ENCODE measurements around the gene CLCA1. TPM values are rescaled to one million over a fixed set of nuclear protein-coding genes. Genes with fewer than 3 reads are reported as not detected.

The CLCA1 gene
- total RNA-seq, 1 donor from 2014 or later: not detected

DNA sequence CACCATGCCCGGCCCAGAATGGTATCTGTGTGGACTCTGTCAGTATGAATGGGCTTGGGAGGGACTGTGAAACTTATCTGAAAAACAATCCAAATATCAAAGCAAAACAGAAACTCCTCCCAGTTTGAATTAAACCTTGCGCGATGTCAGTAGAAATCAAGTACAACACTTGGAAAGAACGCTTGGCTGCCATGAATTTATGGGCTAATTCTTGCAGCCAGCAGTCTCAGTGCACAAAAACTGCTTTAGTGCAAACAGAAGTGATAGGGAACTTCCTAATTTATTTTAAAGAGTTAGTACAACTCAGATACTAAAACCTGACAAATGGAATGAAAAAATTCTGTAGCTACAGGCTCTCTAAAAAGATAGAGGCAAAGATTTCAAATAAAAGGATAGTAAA is 8.5 kb downstream of the CLCA1 start:
- no peak overlapping the region for H3K9ac ChIP-seq (ENCODE audit: low read depth in 1 of 3, low read length in 3 of 3)
- H3K36me3 ChIP-seq (ENCODE audit: control insufficient read depth in 3 of 3, insufficient read depth in 3 of 3, low read length in 3 of 3): no peaks in the 10 kb centered on the region
- H3K27me3 ChIP-seq (ENCODE audit: control insufficient read depth in 3 of 3, insufficient read depth in 3 of 3, low read length in 3 of 3): no peaks in the 10 kb centered on the region
- no peaks in the 10 kb centered on the region for H3K9me3 ChIP-seq (ENCODE audit: control insufficient read depth in 3 of 3, low read length in 3 of 3)
- no peak overlapping the region for H3K27ac ChIP-seq (ENCODE audit: low read depth, low read length)
- no peaks in the 10 kb centered on the region for H3K4me1 ChIP-seq (ENCODE audit: control insufficient read depth in 3 of 3, insufficient read depth in 3 of 3, low read length in 3 of 3)
- H3K4me3 ChIP-seq (ENCODE audit: low read length in 3 of 3): no peak overlapping the region

- Histone ChIP-seq H3K4me3 (ENCODE audit: low read length in 3 of 3) (no peak overlapping the region), H3K4me1 (ENCODE audit: control insufficient read depth in 3 of 3, insufficient read depth in 3 of 3, low read length in 3 of 3) (no peaks in the 10 kb centered on the region), H3K36me3 (ENCODE audit: control insufficient read depth in 3 of 3, insufficient read depth in 3 of 3, low read length in 3 of 3) (no peaks in the 10 kb centered on the region), H3K9me3 (ENCODE audit: control insufficient read depth in 3 of 3, low read length in 3 of 3) (no peaks in the 10 kb centered on the region), H3K27ac (ENCODE audit: low read depth, low read length) (no peak overlapping the region), H3K9ac (ENCODE audit: low read depth in 1 of 3, low read length in 3 of 3) (no peak overlapping the region), H3K27me3 (ENCODE audit: control insufficient read depth in 3 of 3, insufficient read depth in 3 of 3, low read length in 3 of 3) (no peaks in the 10 kb centered on the region)
These were observed 9.0 kb downstream of the CLCA1 start for GRCh38 chr1:86477682-86478081.

GRCh38 chr1:86478416-86479156 is 9.9 kb downstream of the CLCA1 start:
- H3K4me3 ChIP-seq (ENCODE audit: low read length in 3 of 3): no peak overlapping the region
- H3K27me3 ChIP-seq (ENCODE audit: control insufficient read depth in 3 of 3, insufficient read depth in 3 of 3, low read length in 3 of 3): no peaks in the 10 kb centered on the region
- no peaks in the 10 kb centered on the region for H3K36me3 ChIP-seq (ENCODE audit: control insufficient read depth in 3 of 3, insufficient read depth in 3 of 3, low read length in 3 of 3)
- H3K27ac ChIP-seq (ENCODE audit: low read depth, low read length): no peak overlapping the region
- no peaks in the 10 kb centered on the region for H3K4me1 ChIP-seq (ENCODE audit: control insufficient read depth in 3 of 3, insufficient read depth in 3 of 3, low read length in 3 of 3)
- H3K9ac ChIP-seq (ENCODE audit: low read depth in 1 of 3, low read length in 3 of 3): no peak overlapping the region
- no peaks in the 10 kb centered on the region for H3K9me3 ChIP-seq (ENCODE audit: control insufficient read depth in 3 of 3, low read length in 3 of 3)

GRCh38 chr1:86481966-86482365 is 13.2 kb downstream of the CLCA1 start:
- Histone ChIP-seq H3K4me1 (ENCODE audit: control insufficient read depth in 3 of 3, insufficient read depth in 3 of 3, low read length in 3 of 3) (no peaks in the 10 kb centered on the region), H3K4me3 (ENCODE audit: low read length in 3 of 3) (no peak overlapping the region), H3K36me3 (ENCODE audit: control insufficient read depth in 3 of 3, insufficient read depth in 3 of 3, low read length in 3 of 3) (no peaks in the 10 kb centered on the region), H3K9me3 (ENCODE audit: control insufficient read depth in 3 of 3, low read length in 3 of 3) (no peaks in the 10 kb centered on the region), H3K27ac (ENCODE audit: low read depth, low read length) (no peak overlapping the region), H3K27me3 (ENCODE audit: control insufficient read depth in 3 of 3, insufficient read depth in 3 of 3, low read length in 3 of 3) (no peaks in the 10 kb centered on the region), H3K9ac (ENCODE audit: low read depth in 1 of 3, low read length in 3 of 3) (no peak overlapping the region)

DNA sequence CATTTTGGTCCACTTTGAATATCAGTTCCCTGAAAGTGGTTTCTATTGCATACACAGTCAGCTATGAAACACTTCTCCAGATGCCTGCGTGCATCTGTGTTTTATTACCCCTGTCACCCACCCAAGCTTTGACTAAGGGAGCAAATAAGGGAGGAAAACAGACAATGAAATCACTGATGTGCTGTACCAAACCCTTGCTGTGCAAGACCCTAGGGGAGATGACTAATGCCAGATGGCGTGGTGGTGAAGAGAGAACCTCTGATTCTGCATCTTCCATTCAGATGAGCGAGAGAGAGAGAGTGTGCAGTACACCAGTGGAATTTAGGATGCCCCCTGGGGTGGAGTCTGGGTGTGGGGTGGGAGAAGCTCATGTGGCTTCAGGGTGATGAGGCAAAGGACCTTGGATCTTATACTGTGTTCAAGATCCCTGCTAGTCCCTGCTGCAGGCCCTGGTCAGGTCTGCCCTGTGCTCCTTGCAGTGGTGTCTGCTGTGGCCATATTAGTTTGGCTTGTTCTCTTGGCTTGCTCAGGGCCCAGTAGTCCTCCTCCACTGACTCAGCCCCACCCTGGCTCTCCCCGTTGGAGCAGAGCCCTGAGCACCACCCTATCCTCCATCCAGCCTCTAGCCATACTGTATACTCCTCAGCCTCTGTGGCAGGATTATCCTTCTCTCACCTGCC is 18.5 kb downstream of the CLCA1 start:
- Histone ChIP-seq H3K27me3 (ENCODE audit: control insufficient read depth in 3 of 3, insufficient read depth in 3 of 3, low read length in 3 of 3) (no peaks in the 10 kb centered on the region), H3K9ac (ENCODE audit: low read depth in 1 of 3, low read length in 3 of 3) (no peak overlapping the region), H3K27ac (ENCODE audit: low read depth, low read length) (peak overlapping the region; percentile 36), H3K4me3 (ENCODE audit: low read length in 3 of 3) (no peak overlapping the region), H3K9me3 (ENCODE audit: control insufficient read depth in 3 of 3, low read length in 3 of 3) (no peaks in the 10 kb centered on the region), H3K4me1 (ENCODE audit: control insufficient read depth in 3 of 3, insufficient read depth in 3 of 3, low read length in 3 of 3) (peaks cover 0 to 4% (median 0%) of the 10 kb centered on the region in 3 donors), H3K36me3 (ENCODE audit: control insufficient read depth in 3 of 3, insufficient read depth in 3 of 3, low read length in 3 of 3) (no peaks in the 10 kb centered on the region)

- no peak overlapping the region for H3K9ac ChIP-seq (ENCODE audit: low read depth in 1 of 3, low read length in 3 of 3)
- H3K27me3 ChIP-seq (ENCODE audit: control insufficient read depth in 3 of 3, insufficient read depth in 3 of 3, low read length in 3 of 3): no peaks in the 10 kb centered on the region
- no peaks in the 10 kb centered on the region for H3K9me3 ChIP-seq (ENCODE audit: control insufficient read depth in 3 of 3, low read length in 3 of 3)
- peaks cover 0 to 4% (median 0%) of the 10 kb centered on the region in 3 donors for H3K4me1 ChIP-seq (ENCODE audit: control insufficient read depth in 3 of 3, insufficient read depth in 3 of 3, low read length in 3 of 3)
- H3K36me3 ChIP-seq (ENCODE audit: control insufficient read depth in 3 of 3, insufficient read depth in 3 of 3, low read length in 3 of 3): no peaks in the 10 kb centered on the region
- H3K27ac ChIP-seq (ENCODE audit: low read depth, low read length): peak overlapping the region; percentile 36
- no peak overlapping the region for H3K4me3 ChIP-seq (ENCODE audit: low read length in 3 of 3)
These were observed 19.0 kb downstream of the CLCA1 start for GRCh38 chr1:86487811-86488141.

GRCh38 chr1:86489242-86489878 is 20.6 kb downstream of the CLCA1 start:
- Histone ChIP-seq H3K27me3 (ENCODE audit: control insufficient read depth in 3 of 3, insufficient read depth in 3 of 3, low read length in 3 of 3) (no peaks in the 10 kb centered on the region), H3K9me3 (ENCODE audit: control insufficient read depth in 3 of 3, low read length in 3 of 3) (no peaks in the 10 kb centered on the region), H3K4me1 (ENCODE audit: control insufficient read depth in 3 of 3, insufficient read depth in 3 of 3, low read length in 3 of 3) (peaks cover 0 to 4% (median 0%) of the 10 kb centered on the region in 3 donors), H3K4me3 (ENCODE audit: low read length in 3 of 3) (no peak overlapping the region), H3K36me3 (ENCODE audit: control insufficient read depth in 3 of 3, insufficient read depth in 3 of 3, low read length in 3 of 3) (no peaks in the 10 kb centered on the region), H3K27ac (ENCODE audit: low read depth, low read length) (no peak overlapping the region), H3K9ac (ENCODE audit: low read depth in 1 of 3, low read length in 3 of 3) (no peak overlapping the region)

DNA sequence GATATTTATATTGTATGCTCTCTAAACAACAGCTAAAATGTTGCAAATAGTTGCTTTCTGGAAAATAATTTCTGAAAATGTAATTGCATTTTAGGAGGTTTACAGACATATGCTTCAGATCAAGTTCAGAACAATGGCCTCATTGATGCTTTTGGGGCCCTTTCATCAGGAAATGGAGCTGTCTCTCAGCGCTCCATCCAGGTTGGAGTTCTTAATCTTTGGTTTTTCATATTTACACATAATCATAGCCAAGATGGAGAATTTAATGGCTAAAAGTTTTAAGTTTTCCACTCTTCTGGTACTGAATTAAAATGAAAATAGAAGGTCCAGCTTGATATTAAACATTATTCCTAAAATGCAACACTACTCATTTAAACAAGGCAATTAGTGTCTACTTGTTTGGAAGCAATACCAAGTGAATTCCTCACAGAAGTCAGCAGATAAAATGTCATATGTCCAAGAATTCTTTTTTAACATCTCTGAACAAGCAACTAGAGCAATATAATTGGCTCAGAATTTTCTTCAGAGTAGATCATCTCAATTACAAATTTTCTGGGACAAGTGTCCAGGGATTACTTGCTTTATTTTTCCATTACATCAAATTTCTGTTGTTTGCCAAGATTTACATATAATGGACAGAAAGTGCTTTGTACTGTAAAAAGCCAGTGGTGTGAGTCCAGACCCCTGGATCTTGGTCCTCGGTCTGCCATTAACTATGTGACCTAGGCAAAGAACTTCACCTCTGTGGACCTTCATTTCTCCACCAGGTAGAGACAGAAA is 22.6 kb downstream of the CLCA1 start:
- no peak overlapping the region for H3K9ac ChIP-seq (ENCODE audit: low read depth in 1 of 3, low read length in 3 of 3)
- no peaks in the 10 kb centered on the region for H3K27me3 ChIP-seq (ENCODE audit: control insufficient read depth in 3 of 3, insufficient read depth in 3 of 3, low read length in 3 of 3)
- H3K9me3 ChIP-seq (ENCODE audit: control insufficient read depth in 3 of 3, low read length in 3 of 3): no peaks in the 10 kb centered on the region
- peaks cover 0 to 4% (median 0%) of the 10 kb centered on the region in 3 donors for H3K4me1 ChIP-seq (ENCODE audit: control insufficient read depth in 3 of 3, insufficient read depth in 3 of 3, low read length in 3 of 3)
- H3K36me3 ChIP-seq (ENCODE audit: control insufficient read depth in 3 of 3, insufficient read depth in 3 of 3, low read length in 3 of 3): no peaks in the 10 kb centered on the region
- H3K27ac ChIP-seq (ENCODE audit: low read depth, low read length): no peak overlapping the region
- H3K4me3 ChIP-seq (ENCODE audit: low read length in 3 of 3): no peak overlapping the region

DNA sequence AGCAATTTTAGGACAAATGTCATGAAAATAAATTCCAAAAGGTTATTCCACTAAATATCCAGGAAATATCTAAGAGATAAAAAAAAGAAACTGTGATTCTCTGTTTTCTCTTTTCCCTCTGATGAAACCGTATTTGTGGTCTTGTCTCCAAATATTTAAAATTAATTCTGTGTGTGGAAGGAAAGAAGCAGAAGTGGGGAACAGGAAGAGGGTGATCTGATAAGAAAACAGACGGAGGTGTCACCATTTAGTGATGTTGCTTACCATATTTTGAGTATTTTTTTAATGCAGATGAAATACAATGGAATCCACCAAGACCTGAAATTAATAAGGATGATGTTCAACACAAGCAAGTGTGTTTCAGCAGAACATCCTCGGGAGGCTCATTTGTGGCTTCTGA is 29.6 kb downstream of the CLCA1 start:
- no peak overlapping the region for H3K4me3 ChIP-seq (ENCODE audit: low read length in 3 of 3)
- H3K36me3 ChIP-seq (ENCODE audit: control insufficient read depth in 3 of 3, insufficient read depth in 3 of 3, low read length in 3 of 3): no peaks in the 10 kb centered on the region
- no peaks in the 10 kb centered on the region for H3K9me3 ChIP-seq (ENCODE audit: control insufficient read depth in 3 of 3, low read length in 3 of 3)
- no peak overlapping the region for H3K27ac ChIP-seq (ENCODE audit: low read depth, low read length)
- H3K27me3 ChIP-seq (ENCODE audit: control insufficient read depth in 3 of 3, insufficient read depth in 3 of 3, low read length in 3 of 3): no peaks in the 10 kb centered on the region
- H3K4me1 ChIP-seq (ENCODE audit: control insufficient read depth in 3 of 3, insufficient read depth in 3 of 3, low read length in 3 of 3): peaks cover 0 to 4% (median 0%) of the 10 kb centered on the region in 3 donors
- no peak overlapping the region for H3K9ac ChIP-seq (ENCODE audit: low read depth in 1 of 3, low read length in 3 of 3)

All from skeletal muscle tissue (tissue), 4 donors.